HepG2 (cell line): Measurements from ENCODE around the gene GDF9. TPM values are rescaled to one million over a fixed set of nuclear protein-coding genes. Genes with fewer than 3 reads are reported as not detected.

Source experiments
- ARID2 ChIP-seq: sonication (generic); formaldehyde crosslinking; IDR thresholded peaks from 2 replicates; pipeline ENCODE4 v1.8.1; 2022; ENCODE audit warnings: mild to moderate bottlenecking, missing genetic modification reagents, borderline replicate concordance
- ATM ChIP-seq: fragments of 450-650 bp; IDR thresholded peaks from 2 replicates; pipeline ENCODE4 v1.7.1; 2017; ENCODE audit warnings: mild to moderate bottlenecking, borderline replicate concordance
- CHD2 ChIP-seq: IDR thresholded peaks from 2 replicates; pipeline ENCODE4 v1.6.1; 2011; ENCODE audit warnings: low read depth, low read length, improper control_type of control experiment
- DR1 ChIP-seq: sonication (generic); formaldehyde crosslinking; IDR thresholded peaks from 2 replicates; pipeline ENCODE4 v1.8.0; 2021; ENCODE audit warnings: mild to moderate bottlenecking, missing genetic modification reagents, inconsistent platforms
- GMEB2 ChIP-seq: IDR thresholded peaks from 2 replicates; pipeline ENCODE4 v1.6.1; 2016; ENCODE audit warnings: missing biosample characterization, missing genetic modification reagents, low read depth
- HOXA7 ChIP-seq: sonication (generic); formaldehyde crosslinking; IDR thresholded peaks from 2 replicates; pipeline ENCODE4 v1.8.1; 2022; ENCODE audit warnings: mild to moderate bottlenecking, missing genetic modification reagents, moderate library complexity
- MAFG ChIP-seq: sonication (generic); formaldehyde crosslinking; IDR thresholded peaks from 2 replicates; pipeline ENCODE4 v1.5.1; 2020; ENCODE audit warnings: mild to moderate bottlenecking, missing genetic modification reagents
- MED13 ChIP-seq: sonication (generic); formaldehyde crosslinking; IDR thresholded peaks from 2 replicates; pipeline ENCODE4 v1.5.0; 2020; ENCODE audit warnings: missing genetic modification reagents
- MEF2D ChIP-seq: sonication (generic); formaldehyde crosslinking; IDR thresholded peaks from 2 replicates; pipeline ENCODE4 v1.5.1; 2020; ENCODE audit warnings: mild to moderate bottlenecking, missing genetic modification reagents
- MLLT10 ChIP-seq: sonication (generic); formaldehyde crosslinking; IDR thresholded peaks from 2 replicates; pipeline ENCODE4 v1.4.0; 2020; ENCODE audit warnings: missing genetic modification reagents
- POGZ ChIP-seq: sonication (generic); formaldehyde crosslinking; IDR thresholded peaks from 2 replicates; pipeline ENCODE4 v1.4.0; 2020; ENCODE audit warnings: mild to moderate bottlenecking, missing genetic modification reagents
- PRPF4 ChIP-seq: fragments of 200-400 bp; formaldehyde crosslinking; IDR thresholded peaks from 2 replicates; pipeline ENCODE4 v1.6.1; 2016; ENCODE audit warnings: low read length, low read depth; ENCODE audit not compliant: poor library complexity, severe bottlenecking
- REPIN1 ChIP-seq: sonication (generic); formaldehyde crosslinking; IDR thresholded peaks from 2 replicates; pipeline ENCODE4 v1.8.0; 2022; ENCODE audit warnings: missing genetic modification reagents, low read depth, mild to moderate bottlenecking, borderline replicate concordance
- SATB2 ChIP-seq: sonication (generic); formaldehyde crosslinking; IDR thresholded peaks from 2 replicates; pipeline ENCODE4 v1.5.0; 2020; ENCODE audit warnings: missing genetic modification reagents
- SIN3A ChIP-seq: IDR thresholded peaks from 2 replicates; pipeline ENCODE4 v1.6.1; 2011; ENCODE audit warnings: low read depth, mild to moderate bottlenecking, control low read depth, low read length, borderline replicate concordance
- SNAI1 ChIP-seq: sonication (generic); formaldehyde crosslinking; IDR thresholded peaks from 2 replicates; pipeline ENCODE4 v1.5.0; 2020; ENCODE audit warnings: mild to moderate bottlenecking, missing genetic modification reagents, borderline replicate concordance
- TBL1XR1 ChIP-seq: fragments of 150-350 bp; IDR thresholded peaks from 2 replicates; pipeline ENCODE4 v1.6.1; 2014; ENCODE audit warnings: borderline replicate concordance, low read length; ENCODE audit not compliant: partially characterized antibody
- ZC3H4 ChIP-seq: sonication (generic); formaldehyde crosslinking; IDR thresholded peaks from 2 replicates; pipeline ENCODE4 v1.4.0; 2020; ENCODE audit warnings: missing genetic modification reagents, borderline replicate concordance
- ZNF143 ChIP-seq: sonication (generic); formaldehyde crosslinking; IDR thresholded peaks from 2 replicates; pipeline ENCODE4 v1.4.0; 2020; ENCODE audit warnings: missing genetic modification reagents
- ZNF180 ChIP-seq: sonication (generic); formaldehyde crosslinking; IDR thresholded peaks from 2 replicates; pipeline ENCODE4 v1.4.0; 2020; ENCODE audit warnings: low read depth, missing genetic modification reagents, borderline replicate concordance
- ZNF205 ChIP-seq: IDR thresholded peaks from 2 replicates; pipeline ENCODE4 v1.6.1; 2018; ENCODE audit warnings: missing biosample characterization, missing genetic modification reagents
- ZNF274 ChIP-seq: sonication (generic); formaldehyde crosslinking; IDR thresholded peaks from 2 replicates; pipeline ENCODE4 v1.5.1; 2020; ENCODE audit warnings: mild to moderate bottlenecking, missing genetic modification reagents
- ZNF432 ChIP-seq: sonication (generic); formaldehyde crosslinking; IDR thresholded peaks from 2 replicates; pipeline ENCODE4 v1.5.0; 2020; ENCODE audit warnings: missing genetic modification reagents, mild to moderate bottlenecking, borderline replicate concordance
- ZNF543 ChIP-seq: sonication (generic); formaldehyde crosslinking; IDR thresholded peaks from 2 replicates; pipeline ENCODE4 v1.4.0; 2020; ENCODE audit warnings: mild to moderate bottlenecking, missing genetic modification reagents
- ZNF724P ChIP-seq: sonication (generic); formaldehyde crosslinking; IDR thresholded peaks from 2 replicates; pipeline ENCODE4 v1.8.0; 2022; ENCODE audit warnings: missing genetic modification reagents, borderline replicate concordance
- ZNF747 ChIP-seq: sonication (generic); formaldehyde crosslinking; IDR thresholded peaks from 2 replicates; pipeline ENCODE4 v1.8.1; 2023; ENCODE audit warnings: missing genetic modification reagents, mild to moderate bottlenecking, borderline replicate concordance
- ZNF782 ChIP-seq: sonication (generic); formaldehyde crosslinking; IDR thresholded peaks from 2 replicates; pipeline ENCODE4 v1.4.0; 2020; ENCODE audit warnings: missing genetic modification reagents, mild to moderate bottlenecking, borderline replicate concordance
- ZNF839 ChIP-seq: sonication (generic); formaldehyde crosslinking; IDR thresholded peaks from 2 replicates; pipeline ENCODE4 v1.4.0; 2020; ENCODE audit warnings: missing genetic modification reagents, mild to moderate bottlenecking, borderline replicate concordance
- polyA plus RNA-seq, 8 experiments: library from polyadenylated mRNA; depleted of rRNA in 3 of 8; stranded (reverse) in 7 of 8; unstranded in 1 of 8; fragments of >200 nt; fragmentation: Illumina TruSeq in 4 of 8; extraction: Trizol in 4 of 8; gene quantifications; 2 replicates each; pipeline versions ENCODE4 v1.2.1 to v1.2.3, GENCODE V29; 2011 to 2016; ENCODE audit warnings: low read depth in 4 of 8, missing spikeins in 1 of 8, mixed read lengths in 1 of 8; ENCODE audit not compliant: insufficient read depth in 1 of 8
- total RNA-seq, 5 experiments: library from RNA; depleted of rRNA; stranded (reverse); fragments of >200 nt; fragmentation: Illumina TruSeq; extraction: Trizol; gene quantifications; 2 replicates each; pipeline ENCODE4 v1.2.3, GENCODE V29; 2016; ENCODE audit warnings: low read depth in 1 of 5
- TF ChIP-seq, protein P1 (sequence below): sonication (generic); formaldehyde crosslinking; IDR thresholded peaks from 2 replicates; pipeline ENCODE4 v1.4.0; 2020; ENCODE audit warnings: missing genetic modification reagents

GDF9 gene
- total and polyA plus RNA-seq, 2 of the 13 experiments (the other 11 are each of a cell fraction or from before 2014, with no cell fraction given): 0.33 to 0.38 TPM

- TF ChIP-seq, protein P1, sequence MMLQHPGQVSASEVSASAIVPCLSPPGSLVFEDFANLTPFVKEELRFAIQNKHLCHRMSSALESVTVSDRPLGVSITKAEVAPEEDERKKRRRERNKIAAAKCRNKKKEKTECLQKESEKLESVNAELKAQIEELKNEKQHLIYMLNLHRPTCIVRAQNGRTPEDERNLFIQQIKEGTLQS (CRISPR knock-in tag): no peak
- no peak for TF ChIP-seq MAFG (CRISPR knock-in tag)
- TF ChIP-seq MED13 (CRISPR knock-in tag): 0 out of 2 replicates have a peak, but pooled peaks have one; percentile 68
- TF ChIP-seq ZNF724P: no peak
- TF ChIP-seq SNAI1 (CRISPR knock-in tag): no peak
- TF ChIP-seq ZNF543 (CRISPR knock-in tag): peak; percentile 77
- peak; percentile 74 for TF ChIP-seq ZNF274
- peak; percentile 69; the same call in 1 of the 2 replicates for TF ChIP-seq SIN3A
- TF ChIP-seq MEF2D: peak; percentile 91; the same call in 1 of the 2 replicates
- no peak for TF ChIP-seq MLLT10 (CRISPR knock-in tag)
- TF ChIP-seq ATM: no peak
- TF ChIP-seq ZNF839: no peak
- TF ChIP-seq POGZ: peak; percentile 87
- no peak for TF ChIP-seq ZNF180 (CRISPR knock-in tag)
- peak; percentile 59; the same call in 1 of the 2 replicates for TF ChIP-seq ARID2 (CRISPR knock-in tag)
- no peak for TF ChIP-seq HOXA7 (CRISPR knock-in tag)
- TF ChIP-seq TBL1XR1: peak; percentile 59
- TF ChIP-seq ZNF782 (CRISPR knock-in tag): no peak
- 0 out of 2 replicates have a peak, but pooled peaks have one; percentile 12 for TF ChIP-seq SATB2 (CRISPR knock-in tag)
- TF ChIP-seq ZNF747 (CRISPR knock-in tag): peak; percentile 72; the same call in 1 of the 2 replicates
- TF ChIP-seq PRPF4: no peak
- TF ChIP-seq ZNF432 (CRISPR knock-in tag): no peak
- peak; percentile 90 for TF ChIP-seq DR1 (CRISPR knock-in tag)
- peak; percentile 58; the same call in 1 of the 2 replicates for TF ChIP-seq ZNF143 (CRISPR knock-in tag)
- TF ChIP-seq REPIN1 (CRISPR knock-in tag): peak; percentile 96
- TF ChIP-seq GMEB2 (CRISPR knock-in tag): no peak
- TF ChIP-seq ZNF205 (CRISPR knock-in tag): peak; percentile 37; the same call in 1 of the 2 replicates
- TF ChIP-seq CHD2: no peak
- TF ChIP-seq ZC3H4: no peak
Measured at GRCh38 chr5:132866342-132867045, at the start of gene GDF9, which contains the start of gene UQCRQ (continued).
